Fibroblast of upper back skin (primary cell): ENCODE results near the gene ARMC2.

ENCODE experiments used
- DNase-seq: peaks from one replicate; pipeline ENCODE4 v3.0.0-alpha.2; 2013

ARMC2 gene

DNA sequence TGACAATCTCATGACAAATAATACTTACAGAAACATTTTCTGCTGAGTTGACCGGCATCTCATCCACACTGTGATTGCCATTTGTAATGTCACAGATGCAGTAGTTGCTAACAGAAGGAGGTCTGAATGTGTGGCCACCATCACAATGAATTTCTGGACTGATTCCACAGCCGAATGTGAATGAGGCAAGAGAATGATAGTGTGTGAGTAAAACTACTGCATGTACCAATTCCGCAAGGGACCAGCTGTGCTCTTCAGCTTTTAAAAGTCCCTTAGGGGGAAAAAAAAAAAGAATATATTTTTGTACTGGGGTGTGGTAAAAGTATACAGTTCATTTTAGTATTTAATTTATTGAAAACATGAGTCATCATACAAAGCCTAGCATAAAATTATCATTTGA lies 150.3 kb downstream of the ARMC2 start:
- no peak for DNase-seq

DNA sequence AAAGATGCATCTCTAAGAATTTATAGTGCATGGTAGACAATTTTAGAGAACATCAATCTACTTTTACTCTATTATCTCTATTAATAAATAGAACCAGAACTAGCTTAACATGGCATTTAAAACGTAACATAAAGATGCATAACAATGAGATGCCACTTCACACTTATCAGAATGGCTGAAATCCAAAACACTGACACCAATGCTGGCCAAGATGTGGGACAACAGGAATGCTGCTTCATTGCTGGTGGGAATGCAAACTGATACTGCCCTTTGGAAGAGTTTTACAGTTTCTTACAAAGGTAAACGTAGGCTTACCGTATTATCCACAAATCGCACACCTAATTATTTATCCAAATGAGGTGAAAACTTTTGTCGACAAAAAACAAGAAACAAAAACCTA lies 151.2 kb downstream of the ARMC2 start:
- no peak for DNase-seq

DNA sequence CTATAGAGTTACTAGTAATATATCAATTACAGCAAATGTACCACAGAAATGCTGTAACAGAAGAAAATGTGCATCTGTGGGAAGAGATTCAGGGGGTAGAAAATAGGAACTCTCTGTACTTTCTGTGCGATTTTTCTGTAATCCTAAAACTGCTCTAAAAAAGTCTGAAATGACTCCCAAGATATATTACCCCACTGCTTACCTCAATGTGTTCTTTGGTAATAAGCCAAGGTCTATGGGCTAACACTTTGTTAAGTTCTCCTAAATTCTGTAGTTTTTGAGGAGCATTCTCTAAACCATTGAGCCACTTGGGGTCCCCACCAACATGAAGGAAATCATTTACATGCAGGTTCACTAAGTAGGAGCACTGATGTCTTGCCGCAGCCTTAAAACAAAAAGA lies 152.1 kb downstream of the ARMC2 start:
- DNase-seq: no peak

DNA sequence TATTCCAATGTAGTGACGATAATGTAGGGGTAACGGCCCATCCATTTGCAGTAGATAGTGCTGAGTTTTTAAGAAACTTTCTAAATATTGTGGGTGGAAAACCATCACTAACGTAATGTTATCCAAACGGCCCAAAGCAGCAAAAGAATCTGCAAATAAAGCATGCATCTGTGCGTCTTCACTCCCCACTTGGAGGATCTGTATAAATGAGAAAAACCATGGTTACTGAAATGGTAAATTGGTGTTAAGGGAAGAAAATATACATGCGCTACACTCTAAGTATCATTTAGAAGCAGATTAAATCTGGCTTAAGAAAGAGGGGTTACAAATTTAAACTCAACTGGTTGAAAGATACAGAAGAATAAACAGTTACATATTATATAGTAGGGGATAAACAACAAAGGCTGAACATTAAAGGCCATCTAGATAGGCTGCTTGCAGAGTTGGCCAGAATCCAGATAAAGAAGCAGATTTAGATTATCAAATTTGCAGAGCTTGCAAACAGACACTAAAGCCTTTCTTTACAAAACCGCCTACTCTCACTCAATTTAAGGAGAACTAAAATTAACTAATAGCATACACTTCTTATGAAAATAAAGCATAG lies 153.2 kb downstream of the ARMC2 start:
- no peak for DNase-seq

DNA sequence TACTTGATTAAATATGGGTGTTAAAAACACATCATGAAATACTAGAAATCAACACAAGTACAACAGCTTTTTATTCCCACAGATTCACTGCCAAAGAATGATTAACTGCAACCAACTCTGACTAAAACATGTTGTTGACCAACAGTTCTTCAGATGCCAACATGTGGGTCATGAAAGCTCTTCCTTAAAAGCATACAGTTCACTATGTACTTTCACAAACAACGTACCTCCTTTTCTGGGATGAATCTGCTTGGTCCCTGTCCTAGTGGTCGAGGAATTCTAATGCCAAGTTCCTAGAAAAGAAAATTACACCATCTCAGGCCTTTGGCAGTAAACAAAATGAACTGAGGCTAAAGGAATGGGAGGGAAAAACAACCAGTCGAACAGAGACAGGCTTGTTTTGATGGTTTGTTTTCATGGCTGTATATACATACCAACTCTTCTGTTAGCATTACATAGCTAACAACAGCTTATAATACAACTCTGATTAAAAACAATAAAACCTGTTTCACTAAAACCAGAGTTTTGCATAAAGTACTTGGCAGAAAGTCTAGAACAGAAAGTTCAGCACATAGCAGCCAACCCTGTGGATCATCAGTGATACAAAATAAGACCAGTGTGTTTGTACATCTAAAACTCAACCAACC lies 154.0 kb downstream of the ARMC2 start:
- DNase-seq: no peak

DNA sequence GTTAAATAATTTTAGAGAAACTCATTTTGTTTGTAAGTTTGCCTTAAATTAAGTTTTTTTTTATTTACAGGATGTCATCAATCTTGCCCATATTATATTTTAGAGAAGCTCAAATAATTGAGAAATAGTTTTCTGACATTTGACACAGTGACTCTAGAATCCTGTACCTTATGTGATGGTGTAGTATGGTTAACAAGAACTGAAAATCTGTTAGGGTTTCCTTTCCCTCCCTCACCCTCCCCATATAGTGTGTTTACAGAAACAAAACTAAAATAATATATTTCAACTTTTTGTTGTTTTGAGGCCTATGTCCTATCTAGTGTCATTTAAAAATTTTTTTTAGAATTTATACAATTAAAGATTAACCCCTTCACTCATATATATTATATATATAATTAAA lies 154.7 kb downstream of the ARMC2 start:
- DNase-seq: no peak

DNA sequence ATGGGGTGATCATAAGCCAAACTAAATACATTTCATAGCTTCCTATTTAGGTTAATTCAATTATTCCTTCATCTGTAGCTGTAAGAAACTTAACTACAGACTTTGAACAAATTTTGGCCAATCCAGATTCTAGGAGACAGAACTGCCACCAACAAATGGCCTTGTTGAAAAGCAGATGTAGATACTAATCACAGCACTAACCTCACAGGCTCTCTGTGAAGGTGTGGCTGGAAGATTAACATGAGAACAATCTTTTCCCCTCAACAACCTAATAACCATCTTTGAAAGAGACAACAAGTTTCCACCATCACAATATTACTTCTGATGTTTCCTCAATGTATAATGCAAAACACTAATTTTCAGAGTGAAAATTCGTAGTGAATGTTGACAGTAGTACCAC lies 158.6 kb downstream of the ARMC2 start:
- no peak for DNase-seq

DNA sequence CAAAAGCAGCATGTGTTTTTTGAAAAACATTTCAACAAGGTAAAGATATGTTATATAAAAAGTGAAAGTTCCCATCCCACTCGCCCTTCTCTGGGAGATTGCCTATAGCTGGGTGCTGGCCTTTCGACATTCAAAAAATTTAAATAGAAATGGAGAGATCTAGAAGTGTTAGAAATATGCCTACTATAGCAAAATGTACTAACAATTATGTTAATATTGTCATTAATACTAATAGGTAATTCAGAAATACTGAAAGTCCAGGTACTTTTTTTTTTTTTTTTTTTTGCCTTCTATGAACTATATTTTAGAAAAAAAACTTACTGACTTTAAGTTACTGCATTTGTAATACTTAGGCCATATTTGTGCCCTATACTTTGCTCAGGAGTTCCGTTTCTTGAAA lies 159.3 kb downstream of the ARMC2 start:
- DNase-seq: no peak

DNA sequence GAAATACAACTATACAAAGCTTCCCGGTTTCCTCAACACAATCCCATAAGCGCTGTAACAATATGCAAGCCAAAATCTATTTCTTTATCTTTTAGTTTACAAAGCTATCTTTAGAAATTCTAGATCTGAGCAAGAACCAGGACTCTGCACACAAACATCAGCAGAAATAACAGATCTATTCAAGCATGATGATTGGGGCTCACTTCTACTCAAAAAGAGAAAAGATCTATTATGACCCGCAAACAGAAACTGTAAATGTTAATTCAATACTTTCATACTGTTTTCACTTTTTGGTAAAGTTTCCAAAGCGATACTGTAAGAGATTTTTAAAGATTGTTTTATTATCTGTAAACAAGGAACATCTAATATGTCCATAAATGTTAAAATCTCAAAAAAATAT lies 159.8 kb downstream of the ARMC2 start:
- DNase-seq: no peak

DNA sequence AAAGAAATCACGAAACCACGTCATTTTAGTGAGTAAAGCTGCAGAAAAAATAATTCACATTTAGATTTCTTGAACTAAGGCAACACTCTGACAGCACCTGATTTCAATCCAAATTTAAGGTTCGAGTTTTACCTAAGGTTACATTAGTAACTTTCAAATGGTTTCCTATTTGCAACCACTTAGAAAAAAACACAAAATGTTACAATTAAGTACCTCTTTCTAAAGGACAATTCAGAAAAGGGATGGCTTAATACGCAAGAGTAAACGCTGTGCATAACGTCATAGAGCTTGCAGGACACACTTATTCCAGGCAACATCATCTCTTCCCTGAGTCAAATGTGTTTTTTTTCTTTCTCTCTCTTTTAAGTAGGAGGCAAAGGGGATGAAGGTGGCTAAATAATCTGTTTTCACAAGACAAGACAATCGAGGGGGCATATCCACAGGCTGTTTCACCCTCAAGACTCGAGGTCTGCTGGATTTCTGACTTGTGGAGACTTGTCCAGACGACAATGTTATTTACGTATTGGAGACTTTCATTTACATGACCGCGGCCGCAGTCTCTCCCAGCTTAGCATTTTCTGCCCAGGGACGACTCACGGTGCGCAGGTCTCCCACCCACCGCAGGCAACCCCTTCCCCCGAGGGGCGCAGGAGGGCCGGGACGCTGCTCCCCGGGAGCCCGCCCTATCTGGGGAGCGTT lies 160.5 kb downstream of the ARMC2 start:
- DNase-seq: peak; percentile 14

DNA sequence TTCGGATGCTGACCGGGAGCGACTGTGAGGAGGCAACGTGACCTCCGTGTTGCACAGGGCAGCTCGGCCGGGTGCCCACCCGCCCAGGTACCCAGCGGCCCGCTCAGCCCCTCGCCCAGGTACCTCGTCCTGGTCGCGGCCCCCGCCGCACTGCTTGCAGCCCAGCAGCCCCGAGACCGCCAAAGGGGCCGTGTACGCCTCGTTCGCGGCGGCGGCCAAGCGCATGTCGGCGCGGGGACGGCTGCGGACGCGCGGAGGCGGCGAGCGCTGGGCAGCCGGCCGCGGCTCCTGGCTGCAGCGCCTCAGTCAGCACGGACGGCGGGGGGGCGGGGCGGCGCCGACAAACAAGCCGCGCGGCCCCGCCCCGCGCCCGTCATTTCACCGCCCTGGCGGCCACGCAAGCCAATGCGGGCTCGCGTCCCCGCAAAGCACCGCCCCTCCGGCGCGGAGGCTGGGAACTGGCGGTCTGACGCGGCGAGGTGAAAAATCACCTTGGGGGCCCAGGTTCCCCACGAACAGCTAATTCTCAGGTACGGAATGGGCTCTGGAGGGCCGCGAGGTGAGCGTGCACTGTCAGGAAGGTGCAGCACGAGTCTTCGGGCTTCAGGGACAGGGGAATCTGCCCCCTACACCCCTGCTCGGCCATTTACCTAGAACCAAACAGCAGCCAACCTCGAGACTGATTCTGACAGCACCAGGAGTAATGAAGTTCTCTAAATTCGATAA lies 161.2 kb downstream of the ARMC2 start:
- peak; percentile 82 for DNase-seq

DNA sequence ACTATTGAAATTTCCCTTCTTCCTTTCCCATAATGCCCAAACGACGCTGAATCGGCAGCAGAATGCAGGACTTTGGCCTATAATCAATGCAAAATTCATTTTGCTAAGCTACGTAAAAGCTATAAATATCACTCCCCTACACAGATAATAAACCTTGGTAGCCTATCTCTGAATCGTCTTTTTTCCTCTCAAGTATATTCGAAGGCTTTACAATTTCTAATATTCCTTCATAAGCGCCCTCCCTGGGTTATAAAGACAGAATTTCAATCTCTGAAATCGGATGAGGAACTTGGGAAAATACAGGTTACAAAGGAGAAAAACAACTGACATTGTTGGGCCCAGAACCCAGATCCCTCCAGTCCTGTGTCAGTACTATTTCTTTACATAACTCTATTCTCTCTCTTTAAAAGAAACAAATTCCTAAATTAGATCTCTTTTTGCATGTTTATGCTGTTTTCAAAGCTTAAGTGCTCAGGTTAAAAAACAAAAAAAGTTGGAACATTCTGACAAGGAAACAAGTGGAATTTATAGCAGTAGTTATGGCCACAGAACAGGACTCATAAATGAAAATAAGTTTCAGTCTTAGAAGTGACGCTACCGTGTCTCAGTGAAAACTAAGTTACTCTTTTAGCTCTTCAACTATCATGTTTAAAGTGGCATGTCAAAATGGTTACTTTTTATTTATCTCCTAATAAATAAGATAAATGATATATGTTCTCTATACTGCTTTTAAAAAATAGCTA lies 161.9 kb downstream of the ARMC2 start:
- no peak for DNase-seq

DNA sequence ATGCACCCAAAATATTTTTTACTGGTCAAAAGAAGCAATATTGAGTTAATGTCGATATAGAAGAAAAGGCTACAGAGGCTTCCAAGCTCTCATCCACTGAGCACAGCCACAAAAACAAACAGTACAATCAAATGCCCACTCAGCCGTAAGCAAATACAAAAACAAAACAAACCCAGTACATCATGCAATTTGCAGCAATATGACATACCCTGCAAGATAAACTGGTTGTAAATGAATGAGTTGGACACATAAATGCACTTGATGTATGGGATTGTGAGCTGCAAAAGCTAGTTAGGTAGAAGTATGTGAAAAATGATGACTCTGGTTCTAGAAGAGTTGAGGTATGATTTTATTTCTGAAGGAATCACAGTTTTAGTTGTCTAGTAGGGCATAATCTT lies 162.5 kb downstream of the ARMC2 start:
- no peak for DNase-seq

DNA sequence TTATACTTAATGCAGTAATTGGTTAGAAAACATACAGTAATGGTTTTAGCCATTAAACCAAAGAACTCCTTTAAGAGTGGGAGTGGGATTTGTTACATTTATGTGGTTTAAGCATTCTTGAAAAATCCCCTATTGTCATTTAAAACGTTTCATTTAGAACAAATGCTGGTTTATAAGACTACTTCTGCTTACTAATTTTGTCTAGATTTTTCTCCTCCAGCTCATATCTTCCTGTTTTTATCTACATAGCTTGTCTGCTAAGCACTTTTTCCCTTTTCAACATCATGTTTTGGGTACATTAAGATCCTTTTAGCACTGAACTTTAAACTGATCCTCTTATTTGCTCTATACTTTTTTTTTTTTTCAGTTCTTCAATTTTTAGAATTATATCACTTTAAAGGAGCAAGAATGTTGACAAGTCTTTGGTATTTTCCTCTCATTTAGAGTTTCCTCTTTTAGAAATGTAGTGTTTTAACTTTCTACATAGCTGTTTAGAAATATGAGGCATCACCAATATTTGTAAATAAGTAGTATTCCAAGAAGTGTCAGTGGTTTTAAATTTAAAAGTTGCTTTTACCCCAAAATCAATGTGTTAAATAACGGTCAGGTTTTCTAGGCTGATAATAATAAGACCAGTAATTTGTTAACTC lies 165.6 kb downstream of the ARMC2 start:
- no peak for DNase-seq

DNA sequence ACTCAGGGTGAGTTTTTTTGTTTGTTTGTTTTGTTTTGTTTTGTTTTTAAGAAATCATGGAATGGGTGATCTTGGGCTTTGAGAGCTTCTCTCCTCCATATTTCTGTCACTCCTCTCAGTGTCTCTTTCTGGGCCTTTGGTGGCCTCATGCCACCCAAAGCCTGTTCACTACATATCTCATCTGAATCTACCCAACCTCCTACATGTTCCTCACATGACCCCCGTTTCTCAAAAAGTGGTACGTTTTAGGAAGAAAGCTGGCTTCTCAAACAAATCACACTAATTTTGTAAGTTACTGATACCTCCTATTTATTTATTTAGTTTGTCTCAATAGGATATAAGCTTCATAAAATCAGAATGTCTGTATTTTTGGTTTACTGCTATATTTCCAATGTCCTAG lies 166.4 kb downstream of the ARMC2 start:
- DNase-seq: no peak

DNA sequence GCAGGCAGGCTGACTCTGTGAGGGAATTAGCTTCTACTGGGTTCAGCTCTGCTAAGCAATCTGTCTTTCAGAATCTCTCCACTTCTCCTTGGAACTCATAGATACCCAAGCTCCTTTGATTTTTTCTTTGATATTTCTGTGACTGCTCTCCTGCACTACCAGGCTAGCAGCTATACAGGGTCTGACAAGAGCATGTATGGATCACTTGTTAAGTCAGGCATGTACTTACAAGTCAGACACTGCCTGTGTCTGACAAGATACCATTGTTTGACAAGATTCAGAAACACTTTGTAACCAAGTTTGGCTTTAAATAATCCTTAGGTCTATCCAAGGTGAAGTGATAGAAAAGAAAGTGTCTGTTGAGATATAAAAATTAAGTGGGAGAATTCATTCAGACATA lies 167.0 kb downstream of the ARMC2 start:
- DNase-seq: no peak

DNA sequence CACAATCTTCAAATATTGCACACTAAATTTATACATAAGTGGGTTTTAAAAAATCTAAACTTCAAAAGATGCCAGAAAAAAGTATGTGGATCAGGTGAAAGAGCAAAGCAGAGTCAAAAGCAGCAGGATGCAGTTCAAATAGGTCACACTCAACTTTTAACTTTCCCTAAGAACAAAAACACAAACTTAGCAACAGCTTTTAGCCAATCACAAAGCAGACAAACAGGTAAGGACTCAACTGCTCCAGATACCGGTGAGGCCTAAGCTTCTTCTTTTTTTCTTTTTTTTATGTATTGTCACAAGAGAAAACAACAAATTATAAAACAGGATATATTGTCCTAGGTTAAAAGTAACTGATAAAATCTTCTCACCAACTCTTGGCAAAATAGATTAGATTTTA lies 171.7 kb downstream of the ARMC2 start:
- DNase-seq: no peak

DNA sequence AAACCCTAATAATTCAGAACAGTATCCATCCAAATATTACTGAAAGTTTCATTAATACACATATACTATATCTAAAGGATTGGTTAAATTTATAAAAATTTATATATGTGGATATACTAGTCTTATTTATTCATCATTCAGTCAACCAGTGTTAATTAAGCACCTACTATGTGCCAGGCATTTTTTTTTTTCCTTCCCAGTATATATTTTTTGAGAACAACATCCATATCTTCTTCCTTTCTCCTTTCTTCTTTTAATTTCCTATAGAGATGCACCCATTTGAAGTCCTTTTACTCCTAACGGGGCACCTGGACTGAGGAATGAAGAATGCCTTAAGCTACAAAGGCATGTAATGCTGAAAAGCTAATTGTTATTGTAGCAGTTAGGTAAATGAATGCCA lies 173.6 kb downstream of the ARMC2 start:
- no peak for DNase-seq

DNA sequence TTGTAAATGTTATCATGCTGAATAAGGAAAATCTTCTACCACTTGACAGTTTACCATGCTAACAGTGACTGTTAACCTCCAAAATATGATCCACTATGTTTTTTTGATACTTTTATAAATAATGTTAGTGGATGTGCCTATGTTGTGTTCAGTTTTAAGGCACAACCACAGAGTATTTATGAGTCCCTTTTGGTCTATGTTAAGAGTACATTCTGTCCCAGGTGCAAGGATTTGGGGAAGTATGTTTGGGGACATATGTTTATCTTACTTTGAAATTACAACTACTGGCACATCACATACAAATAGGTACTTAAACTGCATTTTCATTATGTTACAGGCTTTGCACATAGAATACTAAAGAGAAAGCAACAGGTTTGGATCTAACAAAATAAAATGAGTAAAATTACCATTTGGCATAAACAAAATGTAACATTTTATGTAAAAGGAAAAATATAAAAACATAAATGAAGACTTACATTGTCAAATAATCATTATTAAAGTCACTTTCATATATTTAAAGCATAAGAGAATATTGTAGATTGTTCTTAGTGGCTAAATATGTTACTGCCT lies 175.2 kb downstream of the ARMC2 start:
- no peak for DNase-seq
